OCI-LY7 (cell line): ENCODE data around the gene C11orf42. TPM values are rescaled to one million over a fixed set of nuclear protein-coding genes. Genes with fewer than 3 reads are reported as not detected.

Source experiments
- BruUV-seq: library from RNA; stranded (reverse); fragments of 400-500 nt; replicated peaks from 2 replicates; lab custom pipeline; 2021; lab: Mats Ljungman, UMichigan
- CTCF ChIA-PET: fragments of 300-600 bp; sonication (Branson Sonifier 250); formaldehyde crosslinking; loops from one replicate; lab custom pipeline; 2022; ENCODE audit warnings: antibody characterized with exemption; ENCODE audit not compliant: unreplicated experiment; lab: Charles Lee
- POLR2A ChIA-PET: fragments of 300-600 bp; sonication (Branson Sonifier 250); formaldehyde crosslinking; loops from one replicate; lab custom pipeline; 2022; ENCODE audit warnings: antibody characterized with exemption; lab: Charles Lee
- DNase-seq: peaks from one replicate; pipeline ENCODE4 v3.0.0-alpha.2; 2015; ENCODE audit warnings: low spot score
- H2AFZ ChIP-seq: fragments of 200-600 bp; sonication (generic), shearing (Covaris generic); 2 replicates; pipeline ENCODE4 v1.6.1; 2014; ENCODE audit warnings: mild to moderate bottlenecking, antibody characterized with exemption, low read length, moderate library complexity
- H3K27ac ChIP-seq: fragments of 200-600 bp; sonication (generic); 2 replicates; pipeline ENCODE4 v1.5.1; 2014; ENCODE audit warnings: mixed run types, low read depth, mild to moderate bottlenecking, moderate library complexity, low read length, inconsistent platforms; ENCODE audit not compliant: poor library complexity, severe bottlenecking
- H3K36me3 ChIP-seq: fragments of 200-600 bp; sonication (generic); 2 replicates; pipeline ENCODE4 v1.6.1; 2014; ENCODE audit warnings: mild to moderate bottlenecking, antibody characterized with exemption, low read length, moderate library complexity, mixed read lengths; ENCODE audit not compliant: insufficient read depth
- H3K4me1 ChIP-seq: fragments of 200-600 bp; sonication (generic); 2 replicates; pipeline ENCODE4 v1.5.1; 2014; ENCODE audit warnings: mild to moderate bottlenecking, low read length; ENCODE audit not compliant: insufficient read depth, poor library complexity, severe bottlenecking
- H3K4me2 ChIP-seq: fragments of 200-600 bp; sonication (generic); 2 replicates; pipeline ENCODE4 v1.6.1; 2014; ENCODE audit warnings: mild to moderate bottlenecking, low read length
- H3K4me3 ChIP-seq: fragments of 200-600 bp; sonication (generic); 2 replicates; pipeline ENCODE4 v1.5.1; 2014; ENCODE audit warnings: mild to moderate bottlenecking, low read depth, low read length; ENCODE audit not compliant: poor library complexity, severe bottlenecking
- H3K79me2 ChIP-seq: fragments of 200-600 bp; sonication (generic); 2 replicates; pipeline ENCODE4 v1.6.1; 2016; ENCODE audit warnings: low read depth, mild to moderate bottlenecking, low read length, moderate library complexity, mixed read lengths; ENCODE audit not compliant: insufficient read depth
- H3K9me2 ChIP-seq: fragments of 200-600 bp; sonication (generic); 2 replicates; pipeline ENCODE4 v1.6.1; 2016; ENCODE audit warnings: mild to moderate bottlenecking, low read length, mixed read lengths; ENCODE audit not compliant: insufficient read depth
- H3K9me3 ChIP-seq: fragments of 200-600 bp; sonication (generic); 2 replicates; pipeline ENCODE4 v1.6.1; 2014; ENCODE audit warnings: mild to moderate bottlenecking, mixed run types, low read length, mixed read lengths
- H4K20me1 ChIP-seq: fragments of 200-600 bp; sonication (generic); 2 replicates; pipeline ENCODE4 v1.6.1; 2014; ENCODE audit warnings: mild to moderate bottlenecking, antibody characterized with exemption, low read length, moderate library complexity, mixed read lengths; ENCODE audit not compliant: insufficient read depth
- EZH2phosphoT487 ChIP-seq: fragments of 200-600 bp; sonication (generic); IDR thresholded peaks from 2 replicates; pipeline ENCODE4 v1.6.1; 2018; ENCODE audit warnings: low read depth, borderline replicate concordance, mild to moderate bottlenecking, mixed run types, antibody characterized with exemption, low read length, moderate library complexity, mixed read lengths
- intact Hi-C: fragments of 100-400 bp; cut with micrococcal nuclease; formaldehyde crosslinking; loops from one replicate; pipeline ENCODE4 v1.10.0; 2022; ENCODE audit not compliant: unreplicated experiment
- total RNA-seq, 2 experiments: library from RNA; depleted of rRNA in 1 of 2; stranded (reverse); fragments of >200 nt in 1 of 2; shearing (Covaris generic) in 1 of 2; gene quantifications; 2 replicates each; pipeline ENCODE4 v1.2.3, GENCODE V29; 2014 to 2022
- TF ChIP-seq, protein P1 (sequence below): fragments of 200-600 bp; sonication (generic); conservative IDR thresholded peaks from 2 replicates; pipeline ENCODE4 v1.5.1; 2014; ENCODE audit warnings: mild to moderate bottlenecking, antibody characterized with exemption, low read length, moderate library complexity, mixed read lengths

C11orf42 gene
- total RNA-seq, 2 experiments from 2014 or later: not detected

DNA sequence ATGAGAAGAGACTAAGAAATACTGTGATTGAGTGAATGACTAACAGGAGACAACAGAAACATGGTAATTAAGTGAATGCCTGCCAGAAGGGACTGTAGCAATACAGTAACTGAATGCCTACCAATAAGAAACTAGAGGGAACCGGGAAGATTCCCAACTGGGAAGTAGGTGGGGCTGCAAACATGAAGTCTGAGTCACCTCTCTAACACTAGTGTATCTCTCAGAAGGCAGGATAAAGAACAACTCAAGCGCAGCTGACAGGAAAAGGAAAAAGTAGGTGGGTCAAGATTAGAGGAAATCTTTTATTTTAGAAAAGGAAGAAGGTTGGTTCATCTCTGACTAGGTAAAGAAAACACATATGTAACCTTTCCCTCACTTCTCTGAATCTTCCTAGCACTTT is 14.0 kb downstream of the C11orf42 start:
- DNase-seq: no peak
- Histone ChIP-seq H3K4me3 (no peak overlapping the region), H4K20me1 (no peaks in the 10 kb centered on the region), H3K9me3 (no peaks in the 10 kb centered on the region), H2AFZ (no peak overlapping the region), H3K4me1 (no peaks in the 10 kb centered on the region), H3K9me2 (no peaks in the 10 kb centered on the region), H3K4me2 (no peak overlapping the region), H3K79me2 (no peaks in the 10 kb centered on the region), H3K27ac (no peak overlapping the region), H3K36me3 (peaks cover 91% of the 10 kb centered on the region)
- ChIA-PET POLR2A (interaction anchor here (0.5 to 1.2 kb wide), 2 partner anchors 10 to 14 kb away, joined by 3 to 7 read pairs; no protein-coding TSS in a partner anchor), CTCF (no interaction called here)
- BruUV-seq: no TSS peak
- intact Hi-C loops: no loop called here
- no peak for TF ChIP-seq EZH2phosphoT487
- TF ChIP-seq, protein P1, sequence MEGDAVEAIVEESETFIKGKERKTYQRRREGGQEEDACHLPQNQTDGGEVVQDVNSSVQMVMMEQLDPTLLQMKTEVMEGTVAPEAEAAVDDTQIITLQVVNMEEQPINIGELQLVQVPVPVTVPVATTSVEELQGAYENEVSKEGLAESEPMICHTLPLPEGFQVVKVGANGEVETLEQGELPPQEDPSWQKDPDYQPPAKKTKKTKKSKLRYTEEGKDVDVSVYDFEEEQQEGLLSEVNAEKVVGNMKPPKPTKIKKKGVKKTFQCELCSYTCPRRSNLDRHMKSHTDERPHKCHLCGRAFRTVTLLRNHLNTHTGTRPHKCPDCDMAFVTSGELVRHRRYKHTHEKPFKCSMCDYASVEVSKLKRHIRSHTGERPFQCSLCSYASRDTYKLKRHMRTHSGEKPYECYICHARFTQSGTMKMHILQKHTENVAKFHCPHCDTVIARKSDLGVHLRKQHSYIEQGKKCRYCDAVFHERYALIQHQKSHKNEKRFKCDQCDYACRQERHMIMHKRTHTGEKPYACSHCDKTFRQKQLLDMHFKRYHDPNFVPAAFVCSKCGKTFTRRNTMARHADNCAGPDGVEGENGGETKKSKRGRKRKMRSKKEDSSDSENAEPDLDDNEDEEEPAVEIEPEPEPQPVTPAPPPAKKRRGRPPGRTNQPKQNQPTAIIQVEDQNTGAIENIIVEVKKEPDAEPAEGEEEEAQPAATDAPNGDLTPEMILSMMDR: no peak

DNA sequence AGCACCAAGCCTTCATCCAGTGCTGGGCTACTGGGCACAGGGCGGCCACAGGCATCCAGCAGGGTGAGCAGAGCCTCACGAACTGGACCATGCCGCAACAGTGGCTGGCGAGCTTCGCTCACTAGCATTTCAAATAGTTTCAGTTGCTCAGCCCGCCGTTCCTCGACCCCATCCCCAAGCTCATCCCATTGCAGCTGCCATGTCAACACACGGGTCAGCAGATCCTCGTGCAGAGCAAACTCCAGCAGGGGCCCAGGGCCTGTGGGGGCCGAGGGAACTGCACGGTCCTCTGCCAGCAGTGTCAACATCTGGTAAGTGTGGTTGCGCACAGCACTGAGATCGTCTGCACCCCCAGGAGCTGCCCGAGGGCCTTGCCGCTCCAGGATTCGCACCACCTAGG is 18.5 kb downstream of the C11orf42 start:
- H3K4me3 ChIP-seq: no peak overlapping the region
- H3K4me2 ChIP-seq: no peak overlapping the region
- CTCF ChIA-PET: interaction anchor here (0.6 kb wide), 1 partner anchor 10 kb away, joined by 3 read pairs; no protein-coding TSS in a partner anchor
- POLR2A ChIA-PET: interaction anchor here (1.7 kb wide), 2 partner anchors 10 to 13 kb away, joined by 4 to 6 read pairs; no protein-coding TSS in a partner anchor
- no peaks in the 10 kb centered on the region for H4K20me1 ChIP-seq
- no peaks in the 10 kb centered on the region for H3K79me2 ChIP-seq
- no peak overlapping the region for H2AFZ ChIP-seq
- H3K9me2 ChIP-seq: no peaks in the 10 kb centered on the region
- H3K9me3 ChIP-seq: no peaks in the 10 kb centered on the region
- no peaks in the 10 kb centered on the region for H3K4me1 ChIP-seq
- BruUV-seq: no TSS peak
- intact Hi-C loops: no loop called here
- no peak for DNase-seq
- TF ChIP-seq, protein P1: no peak
- peaks cover 53% of the 10 kb centered on the region for H3K36me3 ChIP-seq
- H3K27ac ChIP-seq: no peak overlapping the region

DNA sequence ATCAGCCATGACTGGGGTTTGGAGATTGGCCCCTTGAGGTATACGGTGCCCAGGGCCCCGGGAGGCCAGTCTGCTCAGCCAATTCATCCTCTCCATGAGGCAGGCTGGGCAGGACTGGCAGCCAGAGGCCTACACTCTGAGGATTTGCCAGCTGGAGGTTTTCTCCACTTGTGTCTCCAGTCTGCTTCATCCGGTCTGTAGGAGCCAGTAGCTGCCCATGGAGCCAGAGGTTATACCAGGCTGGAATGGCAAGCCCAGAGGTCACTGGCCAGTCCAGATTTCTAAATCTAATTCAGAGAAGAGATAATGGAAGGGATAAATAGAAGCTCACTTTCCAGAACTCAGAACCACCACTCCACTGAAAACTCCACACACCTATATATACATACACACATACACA is 19.1 kb downstream of the C11orf42 start:
- DNase-seq: no peak
- H3K79me2 ChIP-seq: no peaks in the 10 kb centered on the region
- POLR2A ChIA-PET: interaction anchor here (1.4 to 1.7 kb wide), 3 partner anchors 9 to 13 kb away, joined by 4 to 6 read pairs (median 6); no protein-coding TSS in a partner anchor

More for the DNA sequence above, 19.1 kb downstream of the C11orf42 start:
- CTCF ChIA-PET: interaction anchor here (0.6 kb wide), 1 partner anchor 10 kb away, joined by 3 read pairs; no protein-coding TSS in a partner anchor
- H3K27ac ChIP-seq: no peak overlapping the region
- no peak overlapping the region for H2AFZ ChIP-seq
- H4K20me1 ChIP-seq: no peaks in the 10 kb centered on the region
- H3K4me3 ChIP-seq: no peak overlapping the region
- intact Hi-C loops: no loop called here
- BruUV-seq: no TSS peak
- H3K9me3 ChIP-seq: no peaks in the 10 kb centered on the region
- H3K9me2 ChIP-seq: no peaks in the 10 kb centered on the region
- no peak overlapping the region for H3K4me2 ChIP-seq
- no peak for TF ChIP-seq EZH2phosphoT487
- TF ChIP-seq, protein P1: no peak
- H3K36me3 ChIP-seq: peaks cover 48% of the 10 kb centered on the region
- no peaks in the 10 kb centered on the region for H3K4me1 ChIP-seq
